Posterior vena cava (tissue), 2 donors: Measurements from ENCODE around the gene B4GALT2. TPM values are rescaled to one million over a fixed set of nuclear protein-coding genes. Genes with fewer than 3 reads are reported as not detected.

Experiments
- DNase-seq: peaks from one replicate; pipeline ENCODE4 v3.0.0-alpha.2; 2020; ENCODE audit warnings: low spot score
- intact Hi-C, 2 donors: fragments of 100-400 bp; cut with DNase I; formaldehyde crosslinking; loops; one replicate each; pipeline versions ENCODE4 v1.14.1 to v1.14.2; 2022 to 2023
- long read RNA-seq, 2 donors: library from polyadenylated mRNA; unstranded; transcript quantifications; one replicate each; pipeline ENCODE4 v2.0.0, GENCODE V29; 2020 to 2021
- total RNA-seq, 2 donors: library from RNA; stranded (reverse); fragmentation: NEBNext Ultra II Directional; extraction: Animal tissue kit (Norgen Biotek cat#: 25700); gene quantifications; one replicate each; pipeline ENCODE4 v1.2.1, GENCODE V29; 2021
- donor health status: DM: yes; HTN: yes; CAD: no.
- donor health status: DM: yes; HTN: yes; CAD: no.

The B4GALT2 gene
- 10 to 100 TPM; 39.0 to 45.7 TPM for total RNA-seq
- long read RNA-seq, donor 1, transcript B4GALT2-203 (7 exons, 2,203 nt): major isoform, 30 of 46 reads
- long read RNA-seq, donor 1, partial matches to known transcripts: 7 of 46 reads
- long read RNA-seq, donor 1, other reads (novel, unspliced or antisense): 9 of 46 reads
- long read RNA-seq, donor 2, transcript B4GALT2-203 (7 exons, 2,203 nt): major isoform, 10 of 55 reads
- long read RNA-seq, donor 2, partial matches to known transcripts: 42 of 55 reads
- long read RNA-seq, donor 2, other reads (novel, unspliced or antisense): 3 of 55 reads

GRCh38 chr1:43978551-43979260 is at the start of gene B4GALT2:
Gene B4GALT2, plus strand, starts transcription at chr1:43979210. Its CDS starts 1,951 bp downstream, at chr1:43981161.
- intact Hi-C loops: no loop called here
- DNase-seq: peak; percentile 80

- intact Hi-C loops: no loop called here
- DNase-seq: no peak
Observed at GRCh38 chr1:43930168-43930948, 48.7 kb upstream of the B4GALT2 start.

GRCh38 chr1:43930949-43931275 is 48.1 kb upstream of the B4GALT2 start:
- no peak for DNase-seq
- intact Hi-C loops: no loop called here

- intact Hi-C loops: no loop called here
- DNase-seq: no peak
Observed at GRCh38 chr1:43931711-43932660, 47.0 kb upstream of the B4GALT2 start.

- DNase-seq: no peak
- intact Hi-C loops: no loop called here
Observed at GRCh38 chr1:43932786-43933385, 46.1 kb upstream of the B4GALT2 start.

GRCh38 chr1:43933386-43934100 is 45.5 kb upstream of the B4GALT2 start, which contains the start of gene ARTN:
Gene ARTN, plus strand, starts transcription at chr1:43933801. Its CDS starts 1,856 bp downstream, at chr1:43935657.
- peak; percentile 70 for DNase-seq
- intact Hi-C loops: loop anchor here in 1 of 2 donors (2.0 kb wide), 1 partner anchor 169 kb away; no protein-coding TSS in a partner anchor

- intact Hi-C loops: loop anchor here in 1 of 2 donors (2.0 kb wide), 1 partner anchor 170 kb away; no protein-coding TSS in a partner anchor
- DNase-seq: peak; percentile 88
Observed at GRCh38 chr1:43934101-43934985, 44.7 kb upstream of the B4GALT2 start.

- intact Hi-C loops: loop anchor here (2.0 to 5.0 kb wide), 2 partner anchors 170 to 173 kb away; no protein-coding TSS in a partner anchor
- no peak for DNase-seq
Observed at GRCh38 chr1:43934986-43935324, 44.1 kb upstream of the B4GALT2 start.

- peak; percentile 68 for DNase-seq
- intact Hi-C loops: loop anchor here (2.0 to 5.0 kb wide), 2 partner anchors 171 to 174 kb away; no protein-coding TSS in a partner anchor
Observed at GRCh38 chr1:43935711-43936427, 43.1 kb upstream of the B4GALT2 start.

- peak; percentile 78 for DNase-seq
- intact Hi-C loops: loop anchor here in 1 of 2 donors (5.0 kb wide), 1 partner anchor 174 kb away; no protein-coding TSS in a partner anchor
Observed at GRCh38 chr1:43936431-43937151, 42.4 kb upstream of the B4GALT2 start.

- intact Hi-C loops: loop anchor here in 1 of 2 donors (5.0 kb wide), 1 partner anchor 175 kb away; no protein-coding TSS in a partner anchor
- peak; percentile 79 for DNase-seq
Observed at GRCh38 chr1:43937179-43937865, 41.7 kb upstream of the B4GALT2 start.

GRCh38 chr1:43938383-43938782 is 40.6 kb upstream of the B4GALT2 start:
- intact Hi-C loops: loop anchor here in 1 of 2 donors (5.0 kb wide), 1 partner anchor 176 kb away; no protein-coding TSS in a partner anchor
- no peak for DNase-seq

- intact Hi-C loops: loop anchor here in 1 of 2 donors (5.0 kb wide), 1 partner anchor 177 kb away; no protein-coding TSS in a partner anchor
- no peak for DNase-seq
Observed at GRCh38 chr1:43938892-43939587, 40.0 kb upstream of the B4GALT2 start.

- intact Hi-C loops: no loop called here
- peak; percentile 71 for DNase-seq
Observed at GRCh38 chr1:43942411-43942810, 36.6 kb upstream of the B4GALT2 start.
